ENCODE results near the gene TSPEAR. TPM values are rescaled to one million over a fixed set of nuclear protein-coding genes. Genes with fewer than 3 reads are reported as not detected.

The TSPEAR gene
- total and polyA plus RNA-seq, 2 of the 13 experiments (the other 11 are each of a cell fraction or from before 2014, with no cell fraction given) = 0.07 to 0.32 TPM

DNA sequence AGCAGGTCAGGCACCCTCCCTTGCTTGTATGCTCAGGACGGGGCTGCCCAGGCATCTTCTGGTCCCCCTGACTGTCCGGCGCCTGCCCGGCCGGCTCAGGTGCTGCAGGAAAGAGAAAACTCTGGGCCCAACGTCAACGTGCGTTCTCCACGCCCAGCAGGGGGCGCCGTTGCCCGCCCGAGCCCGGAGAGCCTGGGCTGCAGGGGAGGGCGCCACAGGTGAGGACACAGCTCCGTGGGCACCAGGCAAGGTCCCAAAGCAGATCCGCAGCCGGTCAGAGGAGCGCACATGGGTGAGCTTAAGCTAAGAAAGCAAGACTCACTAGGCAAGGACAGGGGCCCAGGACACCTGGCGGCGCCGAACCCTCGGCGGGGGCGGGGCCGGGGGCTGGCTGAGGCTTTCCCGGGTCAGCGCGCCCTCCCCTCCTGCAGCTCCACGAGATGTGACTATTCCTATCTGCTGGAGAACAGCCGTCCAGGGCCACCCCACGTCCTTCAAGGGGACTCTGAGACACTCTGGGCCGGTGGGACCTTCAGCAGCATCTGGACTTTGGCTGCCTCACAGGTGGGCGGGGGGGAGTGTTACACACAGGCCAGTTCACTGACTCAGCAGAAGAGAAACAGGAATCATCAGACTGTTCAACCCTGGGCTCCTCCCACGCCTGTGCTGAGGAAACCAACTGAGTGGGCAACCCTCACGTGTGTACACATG is 200.7 kb downstream of the TSPEAR start (continued):
- no peak for TF ChIP-seq GMEB1 (CRISPR knock-in tag; IDR thresholded peaks at IDR 0.05; ENCODE audit: borderline replicate concordance)
- no peak for TF ChIP-seq ZNF24 (IDR thresholded peaks at IDR 0.05)
- no peak for TF ChIP-seq ZNF572 (CRISPR knock-in tag; IDR thresholded peaks at IDR 0.05)
- TF ChIP-seq, protein P1, sequence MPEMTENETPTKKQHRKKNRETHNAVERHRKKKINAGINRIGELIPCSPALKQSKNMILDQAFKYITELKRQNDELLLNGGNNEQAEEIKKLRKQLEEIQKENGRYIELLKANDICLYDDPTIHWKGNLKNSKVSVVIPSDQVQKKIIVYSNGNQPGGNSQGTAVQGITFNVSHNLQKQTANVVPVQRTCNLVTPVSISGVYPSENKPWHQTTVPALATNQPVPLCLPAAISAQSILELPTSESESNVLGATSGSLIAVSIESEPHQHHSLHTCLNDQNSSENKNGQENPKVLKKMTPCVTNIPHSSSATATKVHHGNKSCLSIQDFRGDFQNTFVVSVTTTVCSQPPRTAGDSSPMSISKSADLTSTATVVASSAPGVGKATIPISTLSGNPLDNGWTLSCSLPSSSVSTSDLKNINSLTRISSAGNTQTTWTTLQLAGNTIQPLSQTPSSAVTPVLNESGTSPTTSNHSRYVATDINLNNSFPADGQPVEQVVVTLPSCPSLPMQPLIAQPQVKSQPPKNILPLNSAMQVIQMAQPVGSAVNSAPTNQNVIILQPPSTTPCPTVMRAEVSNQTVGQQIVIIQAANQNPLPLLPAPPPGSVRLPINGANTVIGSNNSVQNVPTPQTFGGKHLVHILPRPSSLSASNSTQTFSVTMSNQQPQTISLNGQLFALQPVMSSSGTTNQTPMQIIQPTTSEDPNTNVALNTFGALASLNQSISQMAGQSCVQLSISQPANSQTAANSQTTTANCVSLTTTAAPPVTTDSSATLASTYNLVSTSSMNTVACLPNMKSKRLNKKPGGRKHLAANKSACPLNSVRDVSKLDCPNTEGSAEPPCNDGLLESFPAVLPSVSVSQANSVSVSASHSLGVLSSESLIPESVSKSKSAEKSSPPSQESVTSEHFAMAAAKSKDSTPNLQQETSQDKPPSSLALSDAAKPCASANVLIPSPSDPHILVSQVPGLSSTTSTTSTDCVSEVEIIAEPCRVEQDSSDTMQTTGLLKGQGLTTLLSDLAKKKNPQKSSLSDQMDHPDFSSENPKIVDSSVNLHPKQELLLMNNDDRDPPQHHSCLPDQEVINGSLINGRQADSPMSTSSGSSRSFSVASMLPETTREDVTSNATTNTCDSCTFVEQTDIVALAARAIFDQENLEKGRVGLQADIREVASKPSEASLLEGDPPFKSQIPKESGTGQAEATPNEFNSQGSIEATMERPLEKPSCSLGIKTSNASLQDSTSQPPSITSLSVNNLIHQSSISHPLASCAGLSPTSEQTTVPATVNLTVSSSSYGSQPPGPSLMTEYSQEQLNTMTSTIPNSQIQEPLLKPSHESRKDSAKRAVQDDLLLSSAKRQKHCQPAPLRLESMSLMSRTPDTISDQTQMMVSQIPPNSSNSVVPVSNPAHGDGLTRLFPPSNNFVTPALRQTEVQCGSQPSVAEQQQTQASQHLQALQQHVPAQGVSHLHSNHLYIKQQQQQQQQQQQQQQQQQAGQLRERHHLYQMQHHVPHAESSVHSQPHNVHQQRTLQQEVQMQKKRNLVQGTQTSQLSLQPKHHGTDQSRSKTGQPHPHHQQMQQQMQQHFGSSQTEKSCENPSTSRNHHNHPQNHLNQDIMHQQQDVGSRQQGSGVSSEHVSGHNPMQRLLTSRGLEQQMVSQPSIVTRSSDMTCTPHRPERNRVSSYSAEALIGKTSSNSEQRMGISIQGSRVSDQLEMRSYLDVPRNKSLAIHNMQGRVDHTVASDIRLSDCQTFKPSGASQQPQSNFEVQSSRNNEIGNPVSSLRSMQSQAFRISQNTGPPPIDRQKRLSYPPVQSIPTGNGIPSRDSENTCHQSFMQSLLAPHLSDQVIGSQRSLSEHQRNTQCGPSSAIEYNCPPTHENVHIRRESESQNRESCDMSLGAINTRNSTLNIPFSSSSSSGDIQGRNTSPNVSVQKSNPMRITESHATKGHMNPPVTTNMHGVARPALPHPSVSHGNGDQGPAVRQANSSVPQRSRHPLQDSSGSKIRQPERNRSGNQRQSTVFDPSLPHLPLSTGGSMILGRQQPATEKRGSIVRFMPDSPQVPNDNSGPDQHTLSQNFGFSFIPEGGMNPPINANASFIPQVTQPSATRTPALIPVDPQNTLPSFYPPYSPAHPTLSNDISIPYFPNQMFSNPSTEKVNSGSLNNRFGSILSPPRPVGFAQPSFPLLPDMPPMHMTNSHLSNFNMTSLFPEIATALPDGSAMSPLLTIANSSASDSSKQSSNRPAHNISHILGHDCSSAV (CRISPR knock-in tag; IDR thresholded peaks at IDR 0.05; ENCODE audit: borderline replicate concordance) = no peak
- peak; percentile 46; the same call in 1 of the 2 replicates for TF ChIP-seq JUND (CRISPR knock-in tag; IDR thresholded peaks at IDR 0.05)
- TF ChIP-seq, protein P2, sequence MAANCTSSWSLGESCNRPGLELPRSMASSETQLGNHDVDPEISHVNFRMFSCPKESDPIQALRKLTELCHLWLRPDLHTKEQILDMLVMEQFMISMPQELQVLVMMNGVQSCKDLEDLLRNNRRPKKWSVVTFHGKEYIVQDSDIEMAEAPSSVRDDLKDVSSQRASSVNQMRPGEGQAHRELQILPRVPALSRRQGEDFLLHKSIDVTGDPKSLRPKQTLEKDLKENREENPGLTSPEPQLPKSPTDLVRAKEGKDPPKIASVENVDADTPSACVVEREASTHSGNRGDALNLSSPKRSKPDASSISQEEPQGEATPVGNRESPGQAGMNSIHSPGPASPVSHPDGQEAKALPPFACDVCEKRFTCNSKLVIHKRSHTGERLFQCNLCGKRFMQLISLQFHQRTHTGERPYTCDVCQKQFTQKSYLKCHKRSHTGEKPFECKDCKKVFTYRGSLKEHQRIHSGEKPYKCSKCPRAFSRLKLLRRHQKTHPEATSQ (CRISPR knock-in tag; IDR thresholded peaks at IDR 0.05; ENCODE audit: borderline replicate concordance) = no peak
- TF ChIP-seq PPARG (CRISPR knock-in tag; conservative IDR thresholded peaks at IDR 0.05) = no peak
- TF ChIP-seq IRF2 (CRISPR knock-in tag; IDR thresholded peaks at IDR 0.05) = peak; percentile 59; the same call in 1 of the 2 replicates
- TF ChIP-seq MIXL1 (CRISPR knock-in tag; IDR thresholded peaks at IDR 0.05) = no peak
- TF ChIP-seq GABPA (IDR thresholded peaks at IDR 0.05; ENCODE audit: low read depth, low read length) = no peak
- TF ChIP-seq GABPA (CRISPR knock-in tag; IDR thresholded peaks at IDR 0.05; ENCODE audit: low read depth) = no peak
- TF ChIP-seq NBN (conservative IDR thresholded peaks at IDR 0.05) = no peak
- TF ChIP-seq, protein P3, sequence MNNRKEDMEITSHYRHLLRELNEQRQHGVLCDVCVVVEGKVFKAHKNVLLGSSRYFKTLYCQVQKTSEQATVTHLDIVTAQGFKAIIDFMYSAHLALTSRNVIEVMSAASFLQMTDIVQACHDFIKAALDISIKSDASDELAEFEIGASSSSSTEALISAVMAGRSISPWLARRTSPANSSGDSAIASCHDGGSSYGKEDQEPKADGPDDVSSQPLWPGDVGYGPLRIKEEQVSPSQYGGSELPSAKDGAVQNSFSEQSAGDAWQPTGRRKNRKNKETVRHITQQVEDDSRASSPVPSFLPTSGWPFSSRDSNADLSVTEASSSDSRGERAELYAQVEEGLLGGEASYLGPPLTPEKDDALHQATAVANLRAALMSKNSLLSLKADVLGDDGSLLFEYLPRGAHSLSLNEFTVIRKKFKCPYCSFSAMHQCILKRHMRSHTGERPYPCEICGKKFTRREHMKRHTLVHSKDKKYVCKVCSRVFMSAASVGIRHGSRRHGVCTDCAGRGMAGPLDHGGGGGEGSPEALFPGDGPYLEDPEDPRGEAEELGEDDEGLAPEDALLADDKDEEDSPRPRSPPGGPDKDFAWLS (CRISPR knock-in tag; IDR thresholded peaks at IDR 0.05; ENCODE audit: borderline replicate concordance) = no peak
- 0 out of 2 replicates have a peak, but pooled peaks have one; percentile 40 for TF ChIP-seq ZNF224 (CRISPR knock-in tag; IDR thresholded peaks at IDR 0.05)
- TF ChIP-seq ZNF720 (CRISPR knock-in tag; IDR thresholded peaks at IDR 0.05) = no peak
